ENCODE measurements around the gene IFNL1. TPM values are rescaled to one million over a fixed set of nuclear protein-coding genes. Genes with fewer than 3 reads are reported as not detected.
"Not testable (repeated sequence)": the region's sequence is repeated elsewhere in the genome, so short reads cannot be mapped to it uniquely, and the experiment has no call there.

Gene IFNL1
- not detected for polyA plus RNA-seq (ENCODE audit: insufficient read length in 10 of 10)
- long read RNA-seq, donor 1, result 0 reads
- long read RNA-seq, donor 2, result 0 reads
- long read RNA-seq, donor 3, result 0 reads
- long read RNA-seq, donor 4, result 0 reads
- long read RNA-seq, donor 5, result 0 reads
- long read RNA-seq, donor 6, result 0 reads
- long read RNA-seq, donor 7, result 0 reads
- long read RNA-seq, donor 8, result 0 reads
- long read RNA-seq, donor 9, result 0 reads

- DNase-seq, result no peak
These were observed at the start of gene IFNL1 for GRCh38 chr19:39296055-39296645. IFNL1 (plus strand) TSS chr19:39296407; CDS start chr19:39296422, 15 bp downstream.

GRCh38 chr19:39246951-39247669 is 49.1 kb upstream of the IFNL1 start:
- DNase-seq, result peak in 2 of 3 donors; percentile 27 to 31

GRCh38 chr19:39247701-39248664 is 48.2 kb upstream of the IFNL1 start:
- DNase-seq, result peak in 1 of 3 donors; percentile 50

- no peak for DNase-seq
These were observed 47.4 kb upstream of the IFNL1 start, which contains the start of gene IFNL4 for GRCh38 chr19:39248806-39249205. IFNL4 (minus strand) TSS chr19:39248856.

GRCh38 chr19:39251081-39251480 is 45.1 kb upstream of the IFNL1 start:
- no peak for DNase-seq

- no peak for DNase-seq
These were observed 44.4 kb upstream of the IFNL1 start for GRCh38 chr19:39251846-39252245.

GRCh38 chr19:39252458-39252857 is 43.7 kb upstream of the IFNL1 start:
- no peak for DNase-seq

- no peak for DNase-seq
These were observed 42.6 kb upstream of the IFNL1 start for GRCh38 chr19:39253374-39254149.

GRCh38 chr19:39254531-39255345 is 41.5 kb upstream of the IFNL1 start:
- DNase-seq, result no peak

- DNase-seq, result no peak
These were observed 39.0 kb upstream of the IFNL1 start for GRCh38 chr19:39257227-39257626.

GRCh38 chr19:39261704-39262103 is 34.5 kb upstream of the IFNL1 start:
- DNase-seq, result no peak

- no peak for DNase-seq
These were observed 33.7 kb upstream of the IFNL1 start for GRCh38 chr19:39262496-39262895.

- peak in 1 of 3 donors; percentile 7 for DNase-seq
These were observed 32.3 kb upstream of the IFNL1 start for GRCh38 chr19:39263912-39264305.

- peak in 1 of 3 donors; percentile 60 for DNase-seq
These were observed 31.6 kb upstream of the IFNL1 start for GRCh38 chr19:39264306-39265290.

- peak in 1 of 3 donors; percentile 18 for DNase-seq
These were observed 30.8 kb upstream of the IFNL1 start for GRCh38 chr19:39265321-39265916.

GRCh38 chr19:39268085-39268484 is 28.1 kb upstream of the IFNL1 start, which contains the start of gene IFNL2:
IFNL2 (plus strand) TSS chr19:39268396; CDS start chr19:39268569, 173 bp downstream.
- not testable (repeated sequence) for DNase-seq

GRCh38 chr19:39268531-39269223 is 27.5 kb upstream of the IFNL1 start:
- DNase-seq, result not testable (repeated sequence)

Measured in muscle of back (tissue), 13 donors.